Brain pericyte (primary cell): ENCODE results near the gene CCND2.

Experiments
- DNase-seq: peaks from one replicate; pipeline ENCODE4 v3.0.0-alpha.2; 2012; ENCODE audit warnings: low read depth, low spot score

Gene CCND2

GRCh38 chr12:4289998-4290790, 16.6 kb downstream of the CCND2 start:
- DNase-seq: no peak

DNA sequence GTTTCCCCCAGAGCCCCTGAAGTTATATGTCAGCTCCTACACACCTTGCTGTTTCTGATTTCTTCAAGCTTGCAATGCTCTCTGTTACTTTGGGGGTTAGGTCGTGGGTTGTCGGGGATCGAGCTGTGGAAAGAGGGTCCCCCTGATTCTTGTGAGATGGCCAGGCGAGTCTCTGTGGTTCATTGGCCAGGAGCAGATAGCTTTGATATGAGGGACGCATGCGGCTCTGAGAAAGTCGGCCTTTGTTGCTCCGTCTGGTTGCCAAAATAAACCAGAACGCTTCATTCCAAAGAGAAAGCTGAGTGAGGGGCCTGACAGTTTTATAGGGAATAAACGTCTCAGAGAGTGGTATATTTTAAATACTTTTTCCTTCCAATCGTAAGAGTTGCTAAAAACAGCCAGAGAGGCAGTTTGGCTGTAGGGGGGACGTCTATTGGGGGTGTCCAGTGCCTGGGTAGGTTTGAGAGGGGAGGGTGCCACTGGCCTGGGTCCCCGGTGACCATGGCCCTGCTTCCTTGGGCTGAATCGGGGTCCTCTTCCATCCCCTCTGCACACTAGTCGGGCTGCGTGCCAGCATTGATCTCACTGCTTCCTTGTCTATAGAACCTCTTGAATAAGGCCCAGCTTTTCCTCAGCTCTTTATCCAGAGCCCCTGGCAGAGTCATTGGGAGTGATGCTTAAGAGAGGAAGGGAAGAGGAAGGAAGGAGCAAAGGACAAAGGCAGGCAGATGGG, 18.9 kb downstream of the CCND2 start:
- DNase-seq: no peak

GRCh38 chr12:4293299-4293965, 19.9 kb downstream of the CCND2 start:
- DNase-seq: no peak

DNA sequence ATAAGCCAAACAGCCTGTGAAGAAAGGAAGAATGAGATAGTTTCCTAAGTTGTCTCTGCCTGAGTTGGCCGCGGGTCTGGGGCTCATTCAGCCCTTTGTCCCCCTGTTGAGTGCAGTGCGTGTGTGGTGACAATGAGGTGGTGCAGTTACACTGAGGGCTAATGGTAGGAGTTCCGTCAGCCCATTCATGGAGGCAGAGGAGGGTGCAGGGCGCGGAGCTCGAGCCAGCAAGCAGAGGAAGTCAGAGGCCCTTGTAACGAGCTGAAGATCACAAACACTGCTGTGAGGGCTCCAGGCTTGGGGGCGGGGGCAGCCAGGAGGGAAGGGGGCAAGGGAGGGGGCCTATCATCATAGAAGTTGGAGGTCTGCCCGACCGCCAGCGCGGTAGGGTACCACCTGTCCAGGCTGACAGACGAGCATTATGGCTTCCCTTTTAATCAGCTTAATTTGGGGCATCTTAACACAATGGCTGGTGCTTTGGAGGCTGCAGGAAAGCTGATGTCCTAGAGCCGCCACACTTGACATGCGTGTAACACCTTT, 20.5 kb downstream of the CCND2 start:
- DNase-seq: no peak

GRCh38 chr12:4296751-4297150, 23.2 kb downstream of the CCND2 start:
- DNase-seq: no peak

- no peak for DNase-seq
Observed at GRCh38 chr12:4297617-4298016, 24.1 kb downstream of the CCND2 start.

GRCh38 chr12:4300883-4301282, 27.3 kb downstream of the CCND2 start:
- DNase-seq: no peak

GRCh38 chr12:4301932-4302501, 28.5 kb downstream of the CCND2 start:
- DNase-seq: no peak

- DNase-seq: no peak
Observed at GRCh38 chr12:4302881-4303280, 29.3 kb downstream of the CCND2 start.

GRCh38 chr12:4303750-4304149, 30.2 kb downstream of the CCND2 start:
- DNase-seq: no peak

GRCh38 chr12:4307593-4308333, 34.2 kb downstream of the CCND2 start:
- peak; percentile 16 for DNase-seq

- no peak for DNase-seq
Observed at GRCh38 chr12:4308334-4308950, 34.9 kb downstream of the CCND2 start.

- no peak for DNase-seq
Observed at GRCh38 chr12:4311776-4312175, 38.2 kb downstream of the CCND2 start.

DNA sequence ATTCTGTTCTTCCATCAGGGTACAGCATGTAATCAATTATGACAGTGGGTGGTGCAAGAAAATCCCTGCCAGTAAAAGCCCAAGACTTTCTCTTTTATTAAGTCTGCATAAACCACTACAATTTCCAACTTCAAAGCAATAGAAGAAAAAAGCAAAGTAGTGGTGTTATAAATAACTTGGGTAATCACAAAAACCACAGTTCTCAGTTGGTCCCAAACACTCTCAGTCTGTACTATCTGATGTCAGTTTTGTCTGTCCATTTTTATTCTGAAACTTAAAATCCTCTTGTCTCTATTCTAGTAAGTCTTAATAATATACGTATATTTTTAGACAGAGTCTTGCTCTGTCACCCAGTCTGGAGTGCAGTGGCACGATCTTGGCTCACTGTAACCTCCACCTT, 38.7 kb downstream of the CCND2 start:
- no peak for DNase-seq

DNA sequence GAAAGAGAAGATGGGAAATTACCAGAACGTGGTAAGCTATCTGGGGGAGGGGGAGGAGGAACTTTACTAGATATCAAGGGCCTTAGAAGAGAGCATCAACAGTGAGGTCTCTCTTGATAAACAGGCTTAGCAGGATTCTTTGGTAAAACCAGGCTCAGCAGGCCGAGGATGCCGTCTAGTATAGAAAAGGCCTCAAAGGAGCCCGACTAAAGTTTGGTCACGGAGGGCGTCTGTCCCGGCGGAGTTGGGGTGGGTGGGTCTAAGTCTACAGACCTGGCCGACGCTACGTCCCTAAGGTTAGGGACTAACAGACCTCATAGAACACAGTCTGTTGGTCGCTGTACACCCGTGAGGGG, 46.9 kb downstream of the CCND2 start:
- peak; percentile 11 for DNase-seq

- DNase-seq: peak; percentile 58
Observed at GRCh38 chr12:4320853-4321701, 47.5 kb downstream of the CCND2 start, which contains the start of gene TIGAR. TSS of gene TIGAR (plus strand) at chr12:4321213. CDS start at chr12:4321272, 59 bp downstream.

- DNase-seq: no peak
Observed at GRCh38 chr12:4322726-4323125, 49.2 kb downstream of the CCND2 start.
